Endothelial cell (in vitro differentiated cells): ENCODE results near the gene ETF1. TPM values are rescaled to one million over a fixed set of nuclear protein-coding genes. Genes with fewer than 3 reads are reported as not detected.

Experiments
- DNase-seq: peaks from one replicate; pipeline ENCODE4 v3.0.0; 2021; ENCODE audit warnings: low spot score
- H3K27ac Mint-ChIP-seq: one replicate; pipeline ENCODE4 v1.8.0; 2021; ENCODE audit warnings: mixed read lengths, inconsistent platforms; ENCODE audit not compliant: unreplicated experiment
- H3K27me3 Mint-ChIP-seq: one replicate; pipeline ENCODE4 v1.8.0; 2021; ENCODE audit warnings: mild to moderate bottlenecking, moderate library complexity, mixed read lengths, inconsistent platforms; ENCODE audit not compliant: unreplicated experiment
- H3K36me3 Mint-ChIP-seq: one replicate; pipeline ENCODE4 v1.8.0; 2021; ENCODE audit warnings: mild to moderate bottlenecking, low read depth, mixed read lengths, inconsistent platforms; ENCODE audit not compliant: unreplicated experiment
- H3K4me1 Mint-ChIP-seq: one replicate; pipeline ENCODE4 v1.8.0; 2021; ENCODE audit warnings: mild to moderate bottlenecking, mixed read lengths, inconsistent platforms; ENCODE audit not compliant: unreplicated experiment
- H3K4me3 Mint-ChIP-seq: one replicate; pipeline ENCODE4 v1.8.0; 2021; ENCODE audit warnings: mild to moderate bottlenecking, mixed read lengths, inconsistent platforms; ENCODE audit not compliant: unreplicated experiment
- H3K9me3 Mint-ChIP-seq: one replicate; pipeline ENCODE4 v1.8.0; 2021; ENCODE audit warnings: mixed read lengths, inconsistent platforms; ENCODE audit not compliant: unreplicated experiment
- CTCF ChIP-seq: fragments of 200-600 bp; sonication (generic); IDR thresholded peaks from one replicate; pipeline ENCODE4 v1.5.0; 2021; ENCODE audit warnings: antibody characterized with exemption; ENCODE audit not compliant: unreplicated experiment
- total RNA-seq: library from RNA; stranded (reverse); fragmentation: NEBNext Ultra II Directional; extraction: Animal tissue kit (Norgen Biotek cat#: 25700); gene quantifications from one replicate; pipeline ENCODE4 v1.2.1, GENCODE V29; 2021; ENCODE audit not compliant: unreplicated experiment

ETF1 gene
- total RNA-seq, 1 donor from 2014 or later = 84.7 TPM

- DNase-seq = peak; percentile 71
- H3K9me3 Mint-ChIP-seq = no peaks in the 10 kb centered on the region
- no peak for TF ChIP-seq CTCF
- H3K4me3 Mint-ChIP-seq = peak overlapping the region; percentile 89
- H3K4me1 Mint-ChIP-seq = peaks cover 15% of the 10 kb centered on the region
- peak overlapping the region; percentile 34 for H3K27ac Mint-ChIP-seq
- H3K27me3 Mint-ChIP-seq = peaks cover 22% of the 10 kb centered on the region
- peaks cover 3% of the 10 kb centered on the region for H3K36me3 Mint-ChIP-seq
Measured at GRCh38 chr5:138491669-138492559, 51.1 kb downstream of the ETF1 start.

GRCh38 chr5:138491284-138491648 lies 51.8 kb downstream of the ETF1 start:
- Mint-ChIP-seq H3K27me3 (peaks cover 23% of the 10 kb centered on the region), H3K4me3 (peak overlapping the region; percentile 59), H3K27ac (no peak overlapping the region), H3K36me3 (peaks cover 3% of the 10 kb centered on the region), H3K9me3 (no peaks in the 10 kb centered on the region), H3K4me1 (peaks cover 15% of the 10 kb centered on the region)
- no peak for DNase-seq
- no peak for TF ChIP-seq CTCF

- peaks cover 15% of the 10 kb centered on the region for H3K4me1 Mint-ChIP-seq
Measured at GRCh38 chr5:138490648-138491283, 52.3 kb downstream of the ETF1 start.

GRCh38 chr5:138489683-138490061 lies 53.4 kb downstream of the ETF1 start:
- Mint-ChIP-seq H3K27me3 (peaks cover 23% of the 10 kb centered on the region), H3K9me3 (no peaks in the 10 kb centered on the region), H3K4me3 (no peak overlapping the region), H3K4me1 (peaks cover 15% of the 10 kb centered on the region), H3K36me3 (peaks cover 3% of the 10 kb centered on the region), H3K27ac (no peak overlapping the region)
- no peak for DNase-seq
- TF ChIP-seq CTCF = no peak

More at GRCh38 chr5:138490648-138491283, 52.3 kb downstream of the ETF1 start:
- Mint-ChIP-seq H3K4me3 (peak overlapping the region; percentile 59), H3K27me3 (peaks cover 23% of the 10 kb centered on the region), H3K36me3 (peaks cover 3% of the 10 kb centered on the region), H3K27ac (peak overlapping the region; percentile 72), H3K9me3 (no peaks in the 10 kb centered on the region)
- DNase-seq = no peak
- no peak for TF ChIP-seq CTCF

- DNase-seq = no peak
- no peak overlapping the region for H3K4me3 Mint-ChIP-seq
- TF ChIP-seq CTCF = no peak
- peaks cover 12% of the 10 kb centered on the region for H3K4me1 Mint-ChIP-seq
- no peaks in the 10 kb centered on the region for H3K9me3 Mint-ChIP-seq
- H3K36me3 Mint-ChIP-seq = peaks cover 3% of the 10 kb centered on the region
- no peak overlapping the region for H3K27ac Mint-ChIP-seq
- peaks cover 22% of the 10 kb centered on the region for H3K27me3 Mint-ChIP-seq
Measured at GRCh38 chr5:138488481-138488945, 54.5 kb downstream of the ETF1 start.
